ENCODE data around the gene VSNL1.
A peak's percentile ranks its signal among the peaks of the same experiment; 100 is the strongest.

The VSNL1 gene

DNA sequence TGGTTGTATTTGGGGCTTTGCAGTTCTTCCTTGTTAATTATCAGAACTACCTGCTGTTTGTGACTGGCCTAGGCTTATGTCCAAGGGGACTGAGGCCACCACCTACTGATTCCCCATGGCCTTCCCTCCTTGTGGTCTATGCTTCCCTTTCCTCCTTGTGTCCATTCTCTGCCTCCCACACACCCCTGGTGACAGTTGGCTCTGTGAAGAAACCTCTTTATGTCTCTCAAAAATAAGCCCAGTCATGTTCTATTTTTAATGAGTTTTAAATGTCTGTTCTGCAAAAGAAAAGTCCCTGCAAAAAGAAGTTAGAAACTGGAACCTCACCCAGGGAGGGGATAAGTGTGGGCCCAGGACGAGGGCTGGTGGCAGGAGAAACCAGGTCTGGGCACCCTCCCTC lies 108.1 kb downstream of the VSNL1 start:
- DNase-seq, result peak; percentile 65

DNA sequence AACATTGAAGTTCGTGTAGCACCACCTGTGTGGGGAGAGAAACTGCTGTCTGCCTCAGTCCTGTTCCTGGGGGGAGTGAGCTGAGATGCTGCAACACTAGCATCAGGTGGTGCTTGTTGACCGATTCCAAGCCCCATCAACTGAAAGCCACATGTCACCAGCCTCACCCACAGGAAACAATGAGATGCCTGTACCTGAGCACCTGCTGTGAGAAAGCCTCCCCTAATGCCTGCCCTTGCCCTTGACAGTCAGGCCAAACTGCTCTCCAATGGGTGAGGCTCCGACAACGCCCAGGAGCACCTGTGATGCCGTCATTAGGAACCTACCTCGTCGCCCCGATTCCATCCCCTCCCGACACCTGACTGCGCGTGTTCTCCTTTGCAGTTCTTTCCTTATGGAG lies 108.5 kb downstream of the VSNL1 start:
- DNase-seq, result no peak

DNA sequence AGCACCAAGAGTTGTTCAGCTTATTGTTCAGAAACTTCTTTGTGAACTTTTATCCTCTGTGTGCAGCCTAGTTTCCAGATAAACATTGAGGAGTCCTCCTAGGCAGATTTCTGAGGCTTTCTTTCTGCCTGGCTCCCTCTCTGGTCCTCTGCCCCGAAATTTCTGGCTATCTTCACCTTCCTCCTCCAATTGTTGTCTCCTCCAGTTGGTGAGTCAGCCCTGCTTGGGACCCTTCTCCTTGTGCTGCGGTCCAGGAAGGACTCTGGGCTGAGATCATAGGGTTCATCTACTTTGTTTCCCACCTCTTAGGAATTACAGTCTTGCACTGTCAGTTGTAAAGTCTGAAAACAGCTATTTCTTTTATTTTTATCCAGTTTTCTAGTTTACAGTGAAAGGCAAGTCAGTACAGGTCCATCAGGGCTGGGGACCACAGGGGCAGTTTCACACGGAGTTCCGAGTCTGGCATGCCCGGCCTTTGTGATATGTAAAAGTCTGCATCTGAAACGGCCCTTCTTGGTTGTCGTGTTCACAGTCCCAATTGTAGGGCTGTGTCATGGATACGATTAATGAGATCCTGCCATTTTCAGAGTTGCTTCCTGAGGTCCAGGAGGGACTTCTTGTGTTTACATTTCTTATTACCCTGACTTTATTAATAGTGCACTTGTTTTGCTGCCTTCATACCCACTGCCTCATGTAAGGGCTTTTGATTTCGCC lies 112.3 kb downstream of the VSNL1 start:
- DNase-seq, result no peak

DNA sequence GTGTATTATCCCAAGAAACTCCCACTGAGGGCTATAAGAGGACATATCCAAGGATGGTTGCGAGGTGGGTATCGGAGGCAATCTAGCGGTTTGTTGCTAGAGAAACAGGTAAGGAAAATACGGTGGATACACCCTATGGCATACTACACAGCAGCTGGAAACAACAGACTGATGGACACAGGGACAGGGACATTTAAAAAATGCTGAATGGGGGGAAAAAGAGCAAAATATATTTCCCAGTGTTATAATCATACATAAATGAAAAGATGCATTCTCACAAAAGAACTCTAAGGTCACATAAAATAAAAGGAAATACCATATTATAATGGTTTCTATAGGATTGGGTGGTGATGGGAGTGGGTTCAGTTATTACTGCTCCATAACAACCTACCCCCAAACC lies 117.3 kb downstream of the VSNL1 start:
- DNase-seq, result no peak

DNA sequence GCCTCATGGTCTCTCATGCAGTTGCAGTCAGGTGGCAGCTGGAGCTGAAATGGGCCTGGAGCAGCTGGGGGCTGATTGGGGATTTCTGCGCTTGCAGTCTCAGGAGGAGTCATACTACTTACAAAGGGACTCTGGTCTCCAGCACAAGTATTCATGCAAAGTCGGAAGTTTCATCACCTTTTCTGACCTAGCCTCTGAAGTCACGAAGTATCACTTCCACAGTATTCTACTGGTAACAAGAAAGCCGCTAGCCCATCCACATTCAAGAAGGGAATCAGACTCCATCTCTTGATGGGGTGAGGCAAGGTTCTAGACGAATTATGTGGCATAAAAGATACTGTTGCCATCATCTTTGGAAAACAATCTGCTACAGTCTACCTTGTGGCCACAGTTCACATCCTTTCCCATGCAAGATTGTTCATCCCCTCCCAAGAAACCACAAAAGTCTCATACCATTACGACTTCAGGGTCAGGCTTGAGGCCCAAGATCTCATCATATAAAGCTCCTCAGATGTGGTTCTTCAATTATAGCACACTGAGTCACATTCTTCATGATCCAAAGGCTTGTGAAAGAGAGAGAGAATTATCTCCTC lies 117.9 kb downstream of the VSNL1 start:
- peak; percentile 82 for DNase-seq

DNA sequence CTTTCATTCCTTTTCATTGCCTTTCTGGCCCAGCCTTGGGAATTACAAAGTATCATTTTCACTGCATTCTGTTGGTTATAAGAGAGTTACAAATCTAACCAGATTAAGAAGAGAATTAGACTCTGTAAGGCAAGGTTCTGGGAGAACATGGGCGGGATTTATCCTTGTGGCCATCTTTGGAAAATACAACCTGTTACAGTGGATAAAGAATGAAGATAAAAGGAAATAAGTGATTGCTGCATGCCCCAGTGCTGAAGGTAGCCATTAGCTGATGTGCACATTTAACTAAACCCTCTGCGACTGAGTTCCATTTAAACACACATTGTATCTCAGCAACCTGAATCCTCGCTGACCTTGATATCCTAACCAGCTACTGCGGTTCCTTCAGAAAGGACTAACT lies 119.7 kb downstream of the VSNL1 start:
- DNase-seq, result no peak

DNA sequence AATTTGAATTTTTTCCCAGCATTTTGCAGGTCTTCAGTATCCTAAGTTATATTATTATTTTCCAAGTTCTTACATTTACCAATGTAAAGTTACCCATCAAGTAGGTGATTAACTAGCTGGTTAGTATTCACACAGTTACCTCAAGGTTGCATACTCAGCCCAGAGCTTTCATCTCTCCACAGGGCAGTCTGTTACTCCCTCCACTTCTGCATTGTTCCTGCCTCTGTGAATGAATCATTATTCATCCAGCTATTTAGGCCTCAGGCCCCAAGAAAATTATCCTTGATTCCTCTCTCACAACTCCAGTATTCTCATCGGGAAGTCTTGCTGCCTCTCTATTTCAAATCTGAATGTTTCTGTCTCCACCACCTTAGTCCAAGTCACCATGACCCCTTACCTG lies 121.0 kb downstream of the VSNL1 start:
- no peak for DNase-seq

DNA sequence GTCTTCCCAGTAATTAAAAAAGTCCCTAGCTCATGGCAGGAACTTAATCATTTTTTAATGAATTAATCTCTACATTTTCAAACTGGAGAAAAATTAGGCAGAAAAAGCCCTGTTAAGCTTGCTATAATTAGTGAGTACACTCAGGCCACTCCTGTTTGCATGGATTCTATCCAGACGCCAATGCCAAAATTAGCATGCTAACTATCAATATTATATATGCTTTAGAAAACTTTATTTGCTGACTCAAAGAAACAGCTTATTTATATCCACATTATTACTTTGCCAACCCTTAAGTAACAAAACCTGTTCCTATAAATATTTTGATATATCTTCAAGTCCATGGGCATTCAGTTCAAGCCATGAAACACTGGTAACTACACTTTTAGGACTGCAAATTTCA lies 122.2 kb downstream of the VSNL1 start:
- DNase-seq, result no peak

DNA sequence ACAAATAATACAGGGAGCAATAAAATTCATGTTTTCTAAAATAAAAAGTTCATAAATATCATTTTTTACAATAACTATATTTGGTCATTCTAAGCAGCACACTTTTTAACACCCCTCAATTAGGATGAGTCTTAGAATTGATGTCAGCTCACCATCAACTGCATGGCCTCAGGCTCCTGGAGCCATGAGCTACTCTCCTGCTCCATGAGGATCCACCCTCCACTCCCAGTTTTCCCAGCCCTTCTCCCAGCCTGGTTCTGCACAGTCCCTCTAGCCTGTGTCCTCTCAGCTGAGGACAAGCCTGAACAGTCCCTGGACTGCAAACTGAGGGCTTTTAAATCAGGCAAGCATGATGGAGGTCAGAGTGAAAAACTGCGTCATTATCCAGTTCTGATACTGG lies 124.0 kb downstream of the VSNL1 start:
- DNase-seq, result no peak

DNA sequence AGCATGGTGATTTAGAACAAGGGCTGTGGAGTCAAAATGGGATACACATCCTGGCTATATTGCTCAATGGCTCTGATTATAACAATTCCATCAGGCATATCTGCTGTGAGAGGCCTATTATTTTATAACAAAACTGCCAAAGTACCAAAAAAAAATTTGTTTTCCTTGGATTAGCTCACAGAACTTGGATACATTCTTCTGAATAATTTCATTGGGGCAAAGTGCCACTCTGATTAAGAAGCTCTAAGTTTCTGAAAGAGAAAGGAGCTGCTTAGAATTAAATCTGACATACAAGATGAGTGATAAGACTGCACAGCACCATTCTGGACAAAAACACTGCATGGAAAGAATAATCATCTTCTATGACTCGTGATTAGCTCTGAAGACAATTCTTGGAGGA lies 127.4 kb downstream of the VSNL1 start:
- no peak for DNase-seq

DNA sequence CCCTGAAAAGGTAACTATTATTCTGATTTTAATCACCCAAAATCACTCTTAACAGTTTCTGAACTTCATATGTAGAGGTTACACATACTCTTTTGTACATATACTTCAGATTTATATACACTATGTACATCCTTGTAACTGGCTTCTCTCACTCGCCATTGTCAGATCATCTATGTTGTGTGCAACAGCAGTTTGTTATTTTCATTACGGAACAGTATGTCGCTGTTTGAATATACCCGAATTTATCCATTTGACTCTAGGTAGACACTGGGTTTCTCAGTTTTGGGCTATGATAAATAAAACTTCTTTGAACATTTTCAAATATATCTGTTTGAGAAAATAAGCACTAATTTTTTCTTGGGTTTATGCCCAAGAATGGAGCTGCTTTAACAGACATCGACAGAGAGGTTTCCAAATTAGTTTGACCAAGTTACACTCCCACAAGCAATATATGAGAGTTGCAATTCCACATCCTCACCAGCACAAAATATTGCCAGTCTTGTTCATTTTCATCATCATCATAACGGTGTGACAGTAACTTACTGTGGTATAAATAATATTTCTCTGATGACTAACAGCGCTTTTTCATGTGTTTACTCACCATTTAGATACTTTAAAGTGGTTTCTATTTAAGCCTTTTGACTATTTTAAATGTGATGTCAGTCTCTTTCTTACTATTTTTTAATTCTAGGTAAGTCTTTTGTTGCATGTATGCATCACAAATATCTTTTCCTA lies 132.3 kb downstream of the VSNL1 start:
- DNase-seq, result no peak

DNA sequence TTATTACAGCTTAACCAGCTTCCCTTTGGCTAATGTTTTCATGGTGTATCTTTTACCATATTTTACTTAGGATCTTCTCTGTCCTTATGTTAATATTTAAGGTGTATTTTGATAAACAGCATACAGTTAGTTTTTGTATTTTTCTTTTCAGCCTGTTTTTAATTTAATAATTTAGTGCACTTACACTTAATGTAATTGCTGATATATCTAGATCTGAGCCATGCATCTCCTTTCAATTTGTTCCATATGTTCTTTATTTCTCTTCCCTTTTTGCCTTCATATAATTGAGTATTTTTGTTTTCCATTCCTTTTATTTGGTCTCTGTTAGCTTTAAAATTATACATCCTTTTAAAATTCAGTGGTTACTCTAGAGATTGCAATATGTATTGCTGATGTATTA lies 134.3 kb downstream of the VSNL1 start:
- DNase-seq, result no peak

DNA sequence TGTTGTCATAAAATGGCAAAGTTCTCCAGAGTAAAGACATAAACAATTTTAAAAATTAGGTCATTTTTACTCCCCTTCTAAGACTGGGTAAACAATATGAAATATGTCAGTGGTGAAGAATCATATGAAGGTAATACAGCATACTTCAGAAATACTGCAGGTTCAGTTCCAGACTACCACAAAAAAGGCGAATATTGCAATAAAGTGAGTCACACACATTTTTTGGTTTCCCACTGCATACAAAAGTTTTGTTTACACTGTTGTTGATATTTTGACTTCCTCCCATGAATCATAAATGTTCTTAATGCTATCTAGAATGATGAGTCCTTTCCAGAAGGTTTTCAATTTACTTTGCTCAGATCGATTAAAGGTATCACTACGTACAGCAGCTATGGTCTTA lies 139.6 kb downstream of the VSNL1 start:
- DNase-seq, result no peak

DNA sequence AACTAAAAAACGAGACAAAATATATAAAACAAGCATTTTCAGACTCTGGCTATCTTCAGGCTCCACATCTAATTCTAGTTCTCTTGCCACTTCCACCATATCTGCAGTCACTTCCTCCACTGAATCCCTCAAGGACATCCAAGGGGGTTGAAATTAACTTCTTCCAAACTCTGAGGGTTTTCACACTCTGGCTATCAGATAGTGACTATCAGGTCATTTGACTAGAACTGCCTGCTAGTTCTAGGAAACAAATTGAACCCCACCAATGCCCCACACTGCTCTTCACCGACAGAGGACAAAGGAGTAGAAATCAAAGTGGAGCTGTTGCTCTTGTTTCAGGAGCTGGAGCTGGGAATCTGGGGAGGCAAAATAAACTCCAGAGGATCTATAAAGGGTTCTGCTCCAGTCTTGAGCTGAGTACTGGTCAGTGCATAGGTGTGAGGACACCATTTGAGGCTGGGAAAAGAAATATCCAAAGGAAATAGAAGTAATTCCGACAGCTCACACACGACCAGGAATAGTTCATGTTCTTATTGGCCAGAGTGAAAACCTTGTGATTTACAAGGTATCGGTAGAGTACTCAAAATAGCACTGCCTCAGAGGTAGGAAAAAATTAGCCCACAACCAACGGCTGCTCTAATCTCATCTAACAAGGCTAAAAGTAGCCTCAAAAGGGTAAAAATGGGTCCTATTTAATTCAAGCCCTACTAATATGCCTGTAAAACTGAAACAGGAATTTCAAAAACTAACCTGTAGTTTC lies 141.8 kb downstream of the VSNL1 start:
- no peak for DNase-seq

DNA sequence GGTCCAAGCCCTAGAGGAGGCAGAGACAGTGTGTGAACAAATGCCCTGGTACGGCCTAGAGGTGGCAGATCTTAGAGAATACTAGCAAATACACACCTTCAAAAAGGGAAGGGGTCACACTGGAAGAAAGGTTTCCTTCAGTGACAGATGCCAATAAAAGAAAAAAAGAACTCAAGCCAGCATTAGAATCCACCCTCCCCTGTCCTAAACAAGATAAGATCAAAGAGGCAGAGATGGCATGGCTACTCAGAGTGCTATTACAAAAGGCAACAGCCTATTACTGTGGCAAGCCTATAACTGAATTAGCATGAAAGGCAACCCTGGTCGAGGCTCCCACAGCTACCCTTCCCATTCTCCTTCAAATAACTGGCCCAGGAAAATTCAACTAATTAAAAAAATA lies 143.5 kb downstream of the VSNL1 start:
- no peak for DNase-seq

DNA sequence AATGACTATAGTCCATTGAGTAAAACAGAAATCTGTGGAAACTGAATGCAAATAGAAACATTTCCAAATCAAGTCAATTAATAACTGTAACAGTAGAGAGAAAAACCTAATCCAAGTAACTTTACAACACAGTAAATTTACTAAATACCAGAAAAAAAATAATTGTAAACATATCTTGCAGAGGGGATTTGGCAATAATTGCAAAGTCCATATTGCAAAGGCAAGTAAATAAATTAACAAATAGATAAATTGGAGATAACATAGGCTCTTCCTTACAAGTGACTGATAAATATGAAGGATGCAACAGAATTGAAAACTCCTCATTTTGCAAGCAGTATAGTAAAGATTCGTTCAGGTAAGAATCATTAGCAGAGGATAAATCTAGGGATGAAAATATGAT lies 148.1 kb downstream of the VSNL1 start:
- no peak for DNase-seq

DNA sequence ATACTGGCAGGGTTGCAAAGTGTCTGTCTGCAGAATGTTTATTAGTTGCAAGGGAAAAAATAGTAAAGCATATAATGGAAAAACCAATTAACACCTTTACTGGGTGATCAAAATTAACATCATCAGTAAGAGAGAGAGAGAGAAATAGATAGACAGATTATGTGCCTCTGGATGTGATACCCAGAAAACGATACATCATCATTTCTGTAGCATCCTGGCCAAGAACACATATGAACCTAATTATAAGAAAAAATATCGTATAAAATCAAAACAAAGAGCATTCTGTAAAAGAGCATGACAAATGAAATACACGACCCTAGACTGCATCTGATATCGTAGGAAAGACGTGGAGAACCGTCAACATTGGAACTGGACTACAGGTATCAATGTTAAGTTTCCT lies 148.5 kb downstream of the VSNL1 start:
- DNase-seq, result no peak

DNA sequence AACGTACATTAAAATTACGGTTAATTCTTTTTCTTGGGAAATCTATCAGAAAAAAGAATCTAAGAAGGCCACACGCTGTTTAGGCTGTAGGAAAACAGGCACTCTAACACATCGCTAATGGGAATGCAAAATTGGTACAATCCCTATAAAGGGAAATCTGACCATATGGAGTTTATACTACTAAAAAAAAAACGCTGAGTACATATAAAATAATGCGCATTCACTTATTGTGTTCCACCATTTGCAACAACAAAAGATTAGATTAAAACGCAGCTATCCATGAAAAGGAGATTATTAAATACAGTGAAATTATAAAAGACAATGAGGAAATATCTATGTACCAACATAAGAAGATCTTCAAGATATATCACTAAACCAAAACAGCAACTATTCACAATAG lies 150.3 kb downstream of the VSNL1 start:
- no peak for DNase-seq

All from MV-4-11 (cell line).